ENCODE results near the gene TMEM132C. TPM values are rescaled to one million over a fixed set of nuclear protein-coding genes. Genes with fewer than 3 reads are reported as not detected.

The TMEM132C gene
- polyA plus RNA-seq, 1 of the 3 experiments (the other 2 are of a cell fraction) = not detected

DNA sequence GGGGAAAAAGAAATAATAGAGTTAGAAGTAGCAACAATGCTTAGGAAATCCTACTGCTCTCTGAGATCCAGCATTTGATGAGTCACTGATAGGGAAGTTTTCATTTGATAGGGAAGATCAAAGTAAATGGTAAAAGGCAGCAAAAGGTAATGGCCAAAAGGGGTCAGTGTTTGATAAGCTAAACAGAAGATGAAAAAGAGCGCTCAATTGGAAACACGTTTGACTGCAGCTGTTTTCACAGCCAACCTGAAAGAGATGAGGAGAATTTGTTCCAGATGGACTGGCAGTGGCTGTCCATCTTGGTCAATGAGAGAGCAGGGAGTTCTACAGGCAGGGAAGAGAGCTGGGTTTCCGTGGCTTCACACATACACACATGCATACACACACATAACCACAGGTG, 264.2 kb downstream of the TMEM132C start:
- POLR2A ChIA-PET = no interaction called here
- WGBS (ENCODE audit: low lambda C conversion rate) = 20% methylated on average over 2 of the region's 3 CpGs
- no peak for DNase-seq
- no peak overlapping the region for H2AFZ ChIP-seq (ENCODE audit: low read depth)
- no peaks in the 10 kb centered on the region; the same call in 1 of the 2 replicates for H3K9me3 ChIP-seq
- H3K9me2 ChIP-seq = no peaks in the 10 kb centered on the region
- no peaks in the 10 kb centered on the region for H3K79me2 ChIP-seq (ENCODE audit: insufficient read depth)
- no peak overlapping the region for H3K9ac ChIP-seq
- no peaks in the 10 kb centered on the region for H3F3A ChIP-seq (replicated peaks; ENCODE audit: insufficient read depth)
- H3K4me2 ChIP-seq = no peak overlapping the region
- TF ChIP-seq RAD21 (IDR thresholded peaks at IDR 0.05; ENCODE audit: low read length) (peak; percentile 36), RFX5 (IDR thresholded peaks at IDR 0.05; ENCODE audit: low read length) (no peak), SIN3A (IDR thresholded peaks at IDR 0.05; ENCODE audit: borderline replicate concordance, low read depth, low read length) (no peak)
- H4K20me1 ChIP-seq (ENCODE audit: insufficient read depth) = no peaks in the 10 kb centered on the region
- H3K36me3 ChIP-seq (replicated peaks in 1 of 2; ENCODE audit: control insufficient read depth in 1 of 2, insufficient read depth in 2 of 2, low read length in 1 of 2) = no peaks in the 10 kb centered on the region
- H3K27ac ChIP-seq (ENCODE audit: low read depth in 2 of 2, low read length in 1 of 2) = no peak overlapping the region
- no peak overlapping the region for H3K4me3 ChIP-seq (ENCODE audit: low read depth in 2 of 2, low read length in 1 of 2)
- CTCF ChIA-PET = interaction anchor here (0.7 to 1.4 kb wide), 3 partner anchors 10 to 1380 kb away, joined by 3 read pairs; no protein-coding TSS in a partner anchor
- H3K4me1 ChIP-seq (ENCODE audit: control insufficient read depth in 1 of 2, insufficient read depth in 2 of 2, low read depth in 1 of 2, low read length in 1 of 2) = no peaks in the 10 kb centered on the region
- H3K27me3 ChIP-seq (ENCODE audit: insufficient read depth) = no peaks in the 10 kb centered on the region

- H3K79me2 ChIP-seq (ENCODE audit: insufficient read depth) = no peaks in the 10 kb centered on the region
- WGBS (ENCODE audit: low lambda C conversion rate) = 28% methylated on average over 5 of the region's 5 CpGs
- no peak overlapping the region for H3K4me2 ChIP-seq
- no peaks in the 10 kb centered on the region for H3K27me3 ChIP-seq (ENCODE audit: insufficient read depth)
- H4K20me1 ChIP-seq (ENCODE audit: insufficient read depth) = no peaks in the 10 kb centered on the region
- H3F3A ChIP-seq (replicated peaks; ENCODE audit: insufficient read depth) = no peaks in the 10 kb centered on the region
- H2AFZ ChIP-seq (ENCODE audit: low read depth) = no peak overlapping the region
- no peaks in the 10 kb centered on the region; the same call in 1 of the 2 replicates for H3K9me3 ChIP-seq
- no peaks in the 10 kb centered on the region for H3K9me2 ChIP-seq
- TF ChIP-seq USF1 (IDR thresholded peaks at IDR 0.05; ENCODE audit: borderline replicate concordance, low read depth) = no peak
- no peak for TF ChIP-seq SMC3 (IDR thresholded peaks at IDR 0.05; ENCODE audit: low read depth, low read length)
- no peak for TF ChIP-seq GATA2 (CRISPR knock-in tag; IDR thresholded peaks at IDR 0.05)
- H3K4me1 ChIP-seq (ENCODE audit: control insufficient read depth in 1 of 2, insufficient read depth in 2 of 2, low read depth in 1 of 2, low read length in 1 of 2) = no peaks in the 10 kb centered on the region
- H3K4me3 ChIP-seq (ENCODE audit: low read depth in 2 of 2, low read length in 1 of 2) = no peak overlapping the region
- no peak overlapping the region for H3K27ac ChIP-seq (ENCODE audit: low read depth in 2 of 2, low read length in 1 of 2)
- ChIA-PET CTCF (no interaction called here), POLR2A (no interaction called here)
- H3K9ac ChIP-seq = no peak overlapping the region
- no peaks in the 10 kb centered on the region for H3K36me3 ChIP-seq (replicated peaks in 1 of 2; ENCODE audit: control insufficient read depth in 1 of 2, insufficient read depth in 2 of 2, low read length in 1 of 2)
- DNase-seq = no peak
Measured at GRCh38 chr12:128534906-128535305, 267.9 kb downstream of the TMEM132C start.

DNA sequence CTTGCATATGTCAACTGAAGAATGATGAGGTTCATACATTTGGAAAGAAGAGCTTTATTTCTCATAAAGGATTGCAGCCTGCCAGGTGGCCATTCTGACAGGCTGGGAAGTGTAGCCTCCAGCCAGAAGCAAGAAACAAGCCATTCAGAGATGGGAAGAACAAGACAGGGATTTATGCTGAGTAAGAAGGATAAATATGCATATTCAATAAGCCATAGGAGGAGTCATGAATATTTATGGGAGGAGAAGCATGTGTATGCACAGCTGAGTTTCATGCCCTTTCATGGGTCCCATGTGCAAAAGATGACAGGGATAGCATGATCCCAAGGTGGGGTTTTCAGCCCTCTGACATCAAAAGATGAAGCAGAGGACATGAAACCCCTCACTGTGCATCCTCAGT, 269.8 kb downstream of the TMEM132C start:
- Histone ChIP-seq H3K36me3 (replicated peaks in 1 of 2; ENCODE audit: control insufficient read depth in 1 of 2, insufficient read depth in 2 of 2, low read length in 1 of 2) (no peaks in the 10 kb centered on the region), H3K27ac (ENCODE audit: low read depth in 2 of 2, low read length in 1 of 2) (no peak overlapping the region), H3K4me3 (ENCODE audit: low read depth in 2 of 2, low read length in 1 of 2) (no peak overlapping the region), H3K9me3 (no peaks in the 10 kb centered on the region; the same call in 1 of the 2 replicates), H3K9me2 (no peaks in the 10 kb centered on the region), H2AFZ (ENCODE audit: low read depth) (no peak overlapping the region), H3K79me2 (ENCODE audit: insufficient read depth) (no peaks in the 10 kb centered on the region), H3F3A (replicated peaks; ENCODE audit: insufficient read depth) (no peaks in the 10 kb centered on the region), H3K9ac (no peak overlapping the region), H3K4me2 (no peak overlapping the region), H3K27me3 (ENCODE audit: insufficient read depth) (no peaks in the 10 kb centered on the region), H3K4me1 (ENCODE audit: control insufficient read depth in 1 of 2, insufficient read depth in 2 of 2, low read depth in 1 of 2, low read length in 1 of 2) (no peaks in the 10 kb centered on the region), H4K20me1 (ENCODE audit: insufficient read depth) (no peaks in the 10 kb centered on the region)
- DNase-seq = no peak
- TF ChIP-seq EP300 (IDR thresholded peaks at IDR 0.05; ENCODE audit: borderline replicate concordance in 1 of 2, low read depth in 1 of 2, low read length in 1 of 2) = no peak
- no peak for TF ChIP-seq NFIC (IDR thresholded peaks at IDR 0.05; ENCODE audit: borderline replicate concordance)
- no peak for TF ChIP-seq YY1 (IDR thresholded peaks at IDR 0.05; ENCODE audit: low read depth)
- TF ChIP-seq IRF3 (IDR thresholded peaks at IDR 0.05; ENCODE audit: low read depth, low read length) = no peak
- TF ChIP-seq MAX (IDR thresholded peaks at IDR 0.05; ENCODE audit: low read depth) = no peak
- TF ChIP-seq, protein P1, sequence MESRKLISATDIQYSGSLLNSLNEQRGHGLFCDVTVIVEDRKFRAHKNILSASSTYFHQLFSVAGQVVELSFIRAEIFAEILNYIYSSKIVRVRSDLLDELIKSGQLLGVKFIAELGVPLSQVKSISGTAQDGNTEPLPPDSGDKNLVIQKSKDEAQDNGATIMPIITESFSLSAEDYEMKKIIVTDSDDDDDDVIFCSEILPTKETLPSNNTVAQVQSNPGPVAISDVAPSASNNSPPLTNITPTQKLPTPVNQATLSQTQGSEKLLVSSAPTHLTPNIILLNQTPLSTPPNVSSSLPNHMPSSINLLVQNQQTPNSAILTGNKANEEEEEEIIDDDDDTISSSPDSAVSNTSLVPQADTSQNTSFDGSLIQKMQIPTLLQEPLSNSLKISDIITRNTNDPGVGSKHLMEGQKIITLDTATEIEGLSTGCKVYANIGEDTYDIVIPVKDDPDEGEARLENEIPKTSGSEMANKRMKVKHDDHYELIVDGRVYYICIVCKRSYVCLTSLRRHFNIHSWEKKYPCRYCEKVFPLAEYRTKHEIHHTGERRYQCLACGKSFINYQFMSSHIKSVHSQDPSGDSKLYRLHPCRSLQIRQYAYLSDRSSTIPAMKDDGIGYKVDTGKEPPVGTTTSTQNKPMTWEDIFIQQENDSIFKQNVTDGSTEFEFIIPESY (IDR thresholded peaks at IDR 0.05; ENCODE audit: borderline replicate concordance, low read depth) = no peak
- TF ChIP-seq, protein P2, sequence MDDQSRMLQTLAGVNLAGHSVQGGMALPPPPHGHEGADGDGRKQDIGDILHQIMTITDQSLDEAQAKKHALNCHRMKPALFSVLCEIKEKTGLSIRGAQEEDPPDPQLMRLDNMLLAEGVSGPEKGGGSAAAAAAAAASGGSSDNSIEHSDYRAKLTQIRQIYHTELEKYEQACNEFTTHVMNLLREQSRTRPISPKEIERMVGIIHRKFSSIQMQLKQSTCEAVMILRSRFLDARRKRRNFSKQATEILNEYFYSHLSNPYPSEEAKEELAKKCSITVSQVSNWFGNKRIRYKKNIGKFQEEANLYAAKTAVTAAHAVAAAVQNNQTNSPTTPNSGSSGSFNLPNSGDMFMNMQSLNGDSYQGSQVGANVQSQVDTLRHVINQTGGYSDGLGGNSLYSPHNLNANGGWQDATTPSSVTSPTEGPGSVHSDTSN (IDR thresholded peaks at IDR 0.05) = no peak
- no peak for TF ChIP-seq NRF1 (IDR thresholded peaks at IDR 0.05; ENCODE audit: low read depth, low read length)
- no peak for TF ChIP-seq RXRA (IDR thresholded peaks at IDR 0.05; ENCODE audit: borderline replicate concordance, low read depth)
- no peak for TF ChIP-seq TEAD4 (IDR thresholded peaks at IDR 0.05; ENCODE audit: borderline replicate concordance, insufficient read depth)
- no peak for TF ChIP-seq FOXJ3 (CRISPR knock-in tag; IDR thresholded peaks at IDR 0.05)
- TF ChIP-seq GABPA (IDR thresholded peaks at IDR 0.05; ENCODE audit: low read depth) = no peak
- ChIA-PET POLR2A (no interaction called here), CTCF (no interaction called here)

Data from SK-N-SH (cell line).